Bone marrow (tissue), 2 donors: ENCODE results near the gene HEMGN.
A peak's percentile ranks its signal among the peaks of the same experiment; 100 is the strongest.
"Not testable (repeated sequence)": the region's sequence is repeated elsewhere in the genome, so short reads cannot be mapped to it uniquely, and the experiment has no call there.

ENCODE experiments used
- DNase-seq, 2 donors: peaks; one replicate each; lab custom pipeline; 2025; lab: John Stamatoyannopoulos, UW

HEMGN gene, protein sequence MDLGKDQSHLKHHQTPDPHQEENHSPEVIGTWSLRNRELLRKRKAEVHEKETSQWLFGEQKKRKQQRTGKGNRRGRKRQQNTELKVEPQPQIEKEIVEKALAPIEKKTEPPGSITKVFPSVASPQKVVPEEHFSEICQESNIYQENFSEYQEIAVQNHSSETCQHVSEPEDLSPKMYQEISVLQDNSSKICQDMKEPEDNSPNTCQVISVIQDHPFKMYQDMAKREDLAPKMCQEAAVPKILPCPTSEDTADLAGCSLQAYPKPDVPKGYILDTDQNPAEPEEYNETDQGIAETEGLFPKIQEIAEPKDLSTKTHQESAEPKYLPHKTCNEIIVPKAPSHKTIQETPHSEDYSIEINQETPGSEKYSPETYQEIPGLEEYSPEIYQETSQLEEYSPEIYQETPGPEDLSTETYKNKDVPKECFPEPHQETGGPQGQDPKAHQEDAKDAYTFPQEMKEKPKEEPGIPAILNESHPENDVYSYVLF

DNA sequence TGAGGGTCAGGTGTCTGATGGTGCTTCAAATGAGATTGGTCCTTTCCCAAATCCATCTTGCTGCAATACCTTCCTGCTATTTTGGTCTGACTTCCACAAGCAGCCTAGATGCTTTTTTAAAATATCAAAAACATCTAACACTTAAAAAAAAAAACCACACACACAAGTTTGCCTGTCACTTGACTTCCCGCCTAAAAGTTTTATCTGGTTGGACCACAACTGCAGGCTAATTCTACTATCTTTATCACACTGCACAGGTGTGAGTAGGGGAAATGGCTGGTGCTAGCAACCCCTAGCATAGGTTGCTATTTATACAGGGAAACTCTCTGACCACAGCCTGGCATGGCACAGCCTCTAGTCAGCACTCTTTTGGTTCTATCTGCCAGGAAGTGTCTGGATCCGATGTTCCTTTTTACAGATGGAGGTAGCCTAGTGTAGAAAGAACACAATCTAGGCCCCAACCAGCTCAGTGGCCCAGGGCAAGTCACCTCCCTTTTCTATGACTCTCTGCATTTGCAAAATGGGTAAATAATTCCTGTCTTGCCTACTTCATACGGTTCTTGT is at the start of gene HEMGN:
TSS of gene HEMGN (minus strand) at position 92 of the 564 bp plus-strand sequence. CDS start at position 56, 36 bp downstream.
- peak in 1 of 2 donors; percentile 88 for DNase-seq

DNA sequence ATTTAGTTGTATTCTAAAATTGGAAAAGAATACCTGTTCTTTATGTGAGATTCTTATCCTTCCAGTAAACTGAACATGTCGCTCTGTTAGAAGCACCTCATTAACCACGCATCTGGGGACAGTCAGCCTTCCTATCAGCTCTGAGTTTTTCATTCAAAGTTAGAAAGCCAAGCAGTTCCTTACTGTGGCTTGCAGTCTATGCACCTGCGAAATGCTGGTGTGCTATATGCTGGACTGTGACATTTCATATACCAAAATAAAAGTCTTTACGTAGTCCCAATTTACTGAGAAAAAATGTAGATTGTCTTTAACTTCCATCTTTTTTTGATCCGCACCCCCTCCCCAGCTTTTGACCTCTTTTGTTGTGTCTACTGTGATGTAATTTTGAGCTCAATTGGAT is 49.5 kb upstream of the HEMGN start:
- no peak for DNase-seq

DNA sequence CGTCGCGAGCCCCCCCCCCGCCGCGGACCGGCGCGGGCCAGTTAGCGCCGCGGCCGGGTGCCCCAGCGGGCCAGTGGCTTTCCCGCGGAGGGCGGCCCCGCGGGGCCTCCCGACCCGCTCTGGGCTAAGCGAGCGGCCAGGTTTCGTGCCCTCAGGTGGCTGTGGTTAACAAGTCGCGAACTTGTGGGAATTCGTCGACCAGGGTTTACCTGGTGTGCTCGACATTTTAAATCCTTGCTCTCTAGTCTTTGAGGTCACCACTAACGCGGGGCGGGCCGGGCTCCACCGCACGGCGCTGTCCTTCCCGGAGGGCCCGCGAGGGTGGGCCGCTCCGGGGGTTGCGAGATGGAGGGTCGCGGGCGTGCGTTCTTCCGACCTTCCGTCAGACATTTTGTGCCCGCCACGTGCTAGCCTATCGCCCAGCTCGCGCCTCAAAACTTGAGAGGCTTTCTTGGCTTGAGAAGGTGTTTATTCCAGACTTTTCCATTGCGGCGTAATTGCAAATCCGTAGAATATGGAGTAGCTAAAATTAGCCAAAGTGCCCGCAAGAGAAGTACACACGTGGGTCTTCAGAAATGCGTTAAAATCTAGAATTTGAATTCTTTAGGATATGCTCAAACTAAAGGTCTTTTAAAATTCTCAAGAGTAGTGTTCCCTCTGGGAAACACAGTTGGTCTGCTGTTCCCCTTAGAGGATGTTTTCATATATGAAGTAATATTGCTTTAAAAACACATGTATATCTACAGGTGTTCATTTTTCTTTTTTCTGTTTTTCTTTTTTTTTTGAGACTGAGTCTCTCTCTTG is 47.3 kb upstream of the HEMGN start:
- no peak for DNase-seq

DNA sequence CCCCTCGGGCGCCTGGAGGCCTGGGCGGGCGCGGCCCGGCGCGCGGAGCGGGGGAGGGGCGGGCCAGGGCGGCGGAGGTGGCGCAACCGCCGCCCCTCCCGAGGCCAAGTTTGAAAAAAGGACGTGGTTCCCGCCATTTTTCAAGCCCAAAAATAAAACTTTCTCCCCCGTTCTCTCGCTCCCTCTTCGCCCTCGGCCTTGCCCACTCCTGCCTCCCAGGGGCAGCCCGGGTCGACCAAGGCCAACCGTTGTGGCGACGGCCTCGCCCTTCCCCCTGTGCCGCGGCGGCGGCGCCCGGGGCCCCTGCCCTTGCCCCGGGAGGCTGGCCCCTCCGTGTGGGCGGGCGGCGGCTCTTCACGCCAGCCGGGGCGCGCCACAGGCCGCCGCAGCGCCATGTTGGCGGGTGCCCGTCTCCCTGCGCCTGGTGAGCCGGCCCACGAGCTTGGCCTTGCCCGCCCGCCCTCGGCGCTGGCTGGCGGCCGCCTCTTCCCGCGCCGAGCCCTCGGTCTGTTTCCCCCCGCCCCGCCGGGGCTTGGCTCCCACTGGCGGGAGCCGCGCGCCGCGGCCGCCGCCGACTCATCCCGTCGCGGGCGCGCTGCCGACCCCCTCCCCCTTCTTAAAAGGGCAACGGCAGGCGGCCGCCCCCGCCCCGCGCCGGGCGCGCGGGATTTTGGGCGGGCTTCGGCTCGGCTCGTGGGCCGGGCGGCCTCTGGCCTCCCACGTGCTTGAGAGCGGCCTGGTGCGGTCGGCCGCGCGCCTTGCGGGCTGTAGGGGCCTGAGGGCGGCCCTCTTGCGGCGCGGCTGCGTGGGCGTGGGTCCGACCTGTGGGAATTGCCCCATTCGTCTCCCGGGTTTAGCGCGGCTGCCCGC is 46.5 kb upstream of the HEMGN start:
- peak in 1 of 2 donors; percentile 70 for DNase-seq

DNA sequence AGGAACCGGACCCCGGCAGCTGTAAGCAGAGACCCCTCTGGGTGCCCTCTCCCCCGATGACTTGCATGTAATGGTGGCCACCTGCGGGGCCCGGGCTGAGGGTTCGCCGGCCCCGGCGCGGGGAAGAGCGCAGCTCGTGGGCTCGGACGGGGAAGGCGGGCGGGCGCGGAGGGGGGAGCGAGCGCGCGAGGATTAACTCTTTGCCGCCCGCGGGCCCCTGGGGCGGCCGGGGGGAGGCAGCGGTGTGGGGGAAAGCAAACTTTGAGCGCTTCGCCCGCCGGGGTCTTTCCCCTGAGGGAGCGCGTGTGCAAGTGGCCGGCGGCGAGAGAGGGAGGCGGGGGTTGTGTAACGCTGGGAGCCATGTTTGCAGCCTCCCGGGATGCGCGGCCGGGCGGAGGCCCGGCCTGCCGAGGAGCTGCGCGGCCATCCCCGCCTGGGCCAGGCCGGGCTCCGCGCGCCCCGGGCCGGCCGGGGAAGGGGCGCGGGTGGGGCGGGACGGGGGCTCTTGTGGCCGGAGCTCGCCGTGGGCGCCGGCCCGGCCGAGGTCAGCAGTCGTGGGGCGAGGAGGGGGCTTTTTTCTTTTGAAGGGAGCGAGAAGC is 45.7 kb upstream of the HEMGN start:
- DNase-seq, result no peak

DNA sequence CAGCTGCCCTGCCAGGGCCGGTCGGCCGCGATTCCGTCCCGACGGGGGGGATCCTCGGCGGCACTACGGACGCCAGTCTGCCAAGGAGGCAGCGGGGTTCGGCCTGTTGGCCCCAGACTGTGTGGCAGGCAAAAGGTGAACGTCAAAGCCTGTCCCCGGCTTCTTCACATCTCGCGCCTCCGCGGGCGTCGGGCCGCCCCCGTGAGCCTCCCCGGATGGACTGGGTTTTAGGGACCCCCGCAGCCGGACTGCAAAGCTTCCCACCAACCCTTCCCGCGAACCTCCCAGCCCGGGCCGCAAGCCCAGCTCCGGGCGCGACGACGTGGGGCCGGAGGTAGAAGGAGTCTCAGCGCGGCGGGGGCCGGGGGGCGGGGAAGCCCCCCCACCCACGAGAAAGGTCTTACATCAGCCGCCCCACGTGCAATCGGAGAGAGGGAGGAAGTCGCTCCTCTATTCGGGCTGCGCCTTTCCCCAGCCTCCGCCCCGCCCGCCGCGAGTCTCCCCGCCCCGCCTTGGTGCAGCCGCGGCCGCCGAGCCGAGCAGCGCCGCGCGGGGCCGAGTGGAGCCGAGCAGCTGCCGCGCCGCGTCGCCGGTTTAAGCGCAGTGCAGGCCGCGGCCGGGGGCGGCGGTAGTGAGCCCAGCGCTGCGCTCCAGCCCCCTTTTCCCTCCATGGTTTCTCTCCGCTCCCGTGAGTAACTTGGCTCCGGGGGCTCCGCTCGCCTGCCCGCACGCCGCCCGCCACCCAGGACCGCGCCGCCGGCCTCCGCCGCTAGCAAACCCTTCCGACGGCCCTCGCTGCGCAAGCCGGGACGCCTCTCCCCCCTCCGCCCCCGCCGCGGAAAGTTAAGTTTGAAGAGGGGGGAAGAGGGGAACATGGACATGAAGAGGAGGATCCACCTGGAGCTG is 45.0 kb upstream of the HEMGN start, which contains the start of gene ANP32B:
TSS of gene ANP32B (plus strand) at position 659 of the 906 bp plus-strand sequence. CDS start at position 874, 215 bp downstream.
- peak; percentile 81 to 95 for DNase-seq

DNA sequence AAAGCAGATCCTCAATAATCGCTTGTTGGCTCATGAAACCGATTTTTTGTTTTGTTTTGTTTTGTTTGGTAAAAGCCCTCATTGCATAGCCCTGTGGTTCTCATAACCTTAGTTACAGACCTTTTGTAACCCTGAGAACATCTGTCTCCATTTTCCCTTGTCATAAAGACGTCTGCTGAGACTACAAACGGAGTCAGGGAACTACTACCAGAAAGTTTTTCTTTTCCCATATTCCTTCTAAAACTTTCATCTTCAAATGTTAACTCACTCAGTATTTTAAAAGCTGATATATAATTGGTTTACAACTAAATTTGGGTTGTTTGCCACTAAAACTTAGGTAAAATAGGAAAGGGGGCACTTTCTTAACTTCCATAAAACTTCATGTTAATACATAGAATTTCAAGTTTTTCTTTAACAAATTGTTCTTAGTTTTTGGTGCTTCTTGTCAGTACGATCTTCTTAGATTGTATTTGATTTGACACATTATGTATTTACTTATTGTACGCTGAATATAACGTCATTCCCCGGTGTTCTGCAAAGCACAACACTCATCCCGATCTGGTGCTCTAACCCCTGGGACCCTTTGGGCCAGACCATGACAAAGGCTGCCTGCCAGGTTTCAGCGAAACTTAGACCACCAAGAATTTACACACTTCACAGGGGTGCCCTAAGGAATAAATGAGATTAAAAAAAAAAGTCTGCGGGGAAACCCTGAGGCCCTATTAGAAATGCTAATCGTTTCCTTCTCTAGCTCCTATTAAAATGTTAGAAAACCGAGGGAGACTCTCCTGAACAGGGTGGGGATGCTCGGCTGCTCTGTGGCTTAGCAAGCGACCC is 44.1 kb upstream of the HEMGN start:
- no peak for DNase-seq

DNA sequence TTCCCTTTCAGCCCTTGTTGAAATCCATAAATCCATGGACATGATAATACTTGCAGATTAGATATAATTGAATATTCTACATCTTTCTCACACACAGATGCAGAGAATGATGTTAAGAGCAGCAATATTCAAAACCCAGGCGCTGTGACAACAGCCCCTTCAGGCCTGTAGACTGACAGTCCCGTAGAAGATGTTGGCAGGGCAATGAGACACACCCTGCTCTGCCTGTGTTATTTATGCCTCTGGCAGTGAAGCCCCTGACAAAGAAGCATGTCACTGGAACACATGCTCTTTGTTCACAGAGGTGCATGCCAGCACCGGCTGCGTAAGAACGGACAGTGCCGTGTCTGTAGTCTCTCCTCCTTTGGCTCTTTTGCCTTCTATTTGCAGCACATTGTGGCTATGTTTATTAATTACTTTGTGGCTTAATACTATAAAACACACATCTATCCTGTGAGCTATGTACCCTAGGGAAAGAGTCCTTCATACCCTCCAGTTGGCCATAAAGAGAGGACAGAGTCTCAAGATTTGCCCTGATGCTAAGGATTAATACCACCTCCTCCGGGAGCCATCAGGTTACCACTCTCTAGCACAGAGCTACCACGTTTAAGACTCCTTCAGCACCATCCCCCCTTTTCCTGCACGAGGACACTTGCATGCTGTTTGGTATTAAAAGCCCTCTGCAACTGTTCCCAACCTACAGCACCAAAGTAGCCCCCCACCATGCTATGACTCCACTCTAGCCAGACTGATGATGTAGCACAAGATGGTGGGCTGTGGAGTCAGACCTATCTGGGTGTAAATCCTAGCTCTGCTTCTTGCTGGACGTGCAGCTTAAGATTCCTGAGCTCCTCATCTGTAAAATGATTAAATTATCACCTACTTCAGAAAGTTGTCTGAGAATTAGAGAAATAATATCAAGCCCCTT is 43.2 kb upstream of the HEMGN start:
- DNase-seq, result no peak

DNA sequence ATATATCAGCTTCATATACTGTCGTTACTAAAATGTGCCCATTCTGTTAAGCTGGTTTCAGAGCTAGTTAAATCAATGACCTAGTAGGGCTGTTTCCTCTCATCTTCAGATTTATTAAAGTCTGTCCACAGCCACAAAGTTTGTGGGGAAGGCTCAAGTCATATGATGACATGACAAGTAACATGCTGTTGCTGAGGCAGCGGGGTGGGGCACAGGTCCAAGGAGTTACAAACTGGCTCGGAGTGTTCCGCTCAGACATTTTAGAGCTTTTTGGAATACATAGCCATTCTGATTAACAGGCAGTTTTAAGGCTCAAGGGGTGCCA is 42.5 kb upstream of the HEMGN start:
- no peak for DNase-seq

DNA sequence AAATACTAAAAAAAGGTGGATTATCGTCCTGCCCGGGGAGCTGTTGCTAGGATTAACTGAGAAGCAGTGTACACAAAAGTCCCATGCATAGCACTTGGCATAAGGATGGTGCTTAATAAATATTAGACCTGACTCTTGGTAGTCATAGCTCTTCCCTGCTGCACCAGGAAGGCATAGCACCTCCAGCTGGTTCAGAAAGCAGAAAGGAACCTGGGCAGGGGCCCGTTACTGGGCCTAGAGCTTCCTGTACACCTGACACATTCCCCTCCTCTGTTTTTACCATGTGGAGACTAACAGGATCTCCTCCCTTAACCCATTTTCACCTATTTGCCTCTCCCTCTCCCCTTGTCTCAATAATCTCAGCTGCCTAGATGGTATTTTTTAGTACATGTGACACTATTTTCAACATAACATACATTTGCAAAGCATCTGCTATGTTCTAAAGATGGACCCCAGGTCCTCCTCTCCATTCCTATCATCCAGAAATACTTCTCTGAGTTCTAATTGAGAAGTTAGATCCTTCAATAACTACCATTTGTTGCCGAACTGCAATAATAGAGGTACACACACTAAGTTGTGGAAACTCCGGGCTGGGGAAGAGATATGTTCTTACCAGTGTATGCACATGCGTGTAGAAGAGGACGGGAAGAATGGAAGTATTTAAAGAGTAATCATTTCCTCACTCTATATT is 42.0 kb upstream of the HEMGN start:
- DNase-seq, result no peak

DNA sequence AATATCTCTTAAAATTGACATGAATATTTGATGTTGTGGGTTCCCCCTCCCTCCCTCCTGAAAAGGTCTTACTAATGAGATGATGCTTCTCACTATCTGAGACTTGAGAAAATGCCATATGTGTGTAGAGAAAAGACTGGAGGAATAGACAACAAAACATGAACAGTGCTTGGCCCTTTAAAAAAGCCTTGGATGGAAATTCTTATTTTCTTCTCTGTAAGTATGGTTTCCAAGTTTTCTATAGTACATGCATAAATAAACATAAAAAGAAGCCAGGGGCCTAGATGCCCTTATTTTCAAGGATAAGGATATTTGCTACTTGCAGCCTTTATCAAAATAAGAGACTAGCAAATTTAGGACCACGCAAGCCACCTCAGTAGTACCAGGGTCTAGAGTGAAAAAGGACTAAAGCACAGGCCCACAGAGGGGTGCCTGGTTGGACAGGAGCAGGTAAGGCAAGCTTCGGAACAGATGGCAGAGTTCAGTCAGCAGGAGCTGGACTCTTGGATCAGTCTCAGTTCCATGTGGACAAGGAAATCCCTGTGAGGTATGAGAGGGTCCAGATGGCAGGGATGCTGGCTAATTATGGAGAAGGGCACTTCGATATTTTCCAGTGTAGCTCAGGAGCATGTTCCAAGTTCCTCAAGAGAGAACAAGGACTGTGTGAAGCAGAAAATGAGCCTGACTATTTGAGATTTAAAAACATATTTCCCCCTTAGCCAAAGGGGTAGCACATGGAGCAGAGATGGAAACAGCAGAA is 40.6 kb upstream of the HEMGN start:
- no peak for DNase-seq

DNA sequence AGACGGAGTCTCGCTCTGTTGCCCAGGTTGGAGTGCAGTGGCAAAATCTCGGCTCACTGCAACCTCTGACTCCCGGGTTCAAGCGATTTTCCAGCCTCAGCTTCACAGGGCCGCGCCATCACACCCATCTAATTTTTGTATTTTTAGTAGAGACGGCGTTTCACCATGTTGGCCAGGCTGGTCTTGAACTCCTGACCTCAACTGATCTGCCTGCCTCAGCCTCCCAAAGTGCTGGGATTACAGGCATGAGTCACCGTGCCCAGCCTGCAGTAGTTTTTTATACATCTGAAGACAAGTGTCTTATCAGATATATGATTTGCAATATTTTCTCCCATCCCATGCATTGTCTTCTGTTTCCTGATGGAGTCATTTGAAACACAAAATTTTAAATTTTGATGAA is 38.7 kb upstream of the HEMGN start:
- DNase-seq, result not testable (repeated sequence)

DNA sequence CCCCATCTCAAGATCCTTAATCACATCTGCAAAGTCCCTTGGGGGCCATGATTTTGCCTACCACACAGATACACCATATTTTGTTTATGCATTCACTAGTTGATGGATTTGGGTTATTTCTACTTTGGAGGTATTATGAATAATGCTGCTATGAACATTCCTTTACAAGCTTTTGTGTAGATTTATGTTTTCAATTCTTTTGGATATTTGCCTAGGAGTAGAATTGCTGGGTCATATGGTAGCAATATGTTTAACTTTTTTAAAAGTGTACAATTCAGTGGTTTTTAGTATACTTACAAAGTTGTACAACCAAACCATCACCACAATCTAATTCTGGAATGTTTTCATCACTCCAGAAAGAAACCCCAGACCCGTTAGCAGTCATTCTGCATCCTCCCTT is 37.4 kb upstream of the HEMGN start:
- no peak for DNase-seq

DNA sequence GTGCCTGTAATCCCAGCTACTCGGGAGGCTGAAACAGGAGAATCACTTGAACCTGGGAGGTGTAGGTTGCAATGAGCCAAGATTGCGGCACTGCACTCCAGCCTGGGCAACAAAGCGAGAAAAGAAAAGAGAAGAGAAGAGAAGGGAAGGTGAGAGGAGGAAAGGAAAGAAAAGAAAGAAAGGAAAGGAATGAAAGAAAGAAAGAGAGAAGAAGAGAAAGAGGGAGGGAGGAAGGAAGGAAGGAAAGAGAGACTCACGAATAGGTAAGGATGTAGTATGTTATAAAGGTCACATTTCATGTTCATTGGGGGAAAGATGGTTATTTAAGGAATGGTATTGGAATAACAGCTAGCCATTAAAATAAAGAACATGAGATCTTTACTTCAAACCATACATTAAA is 34.8 kb upstream of the HEMGN start:
- DNase-seq, result no peak

DNA sequence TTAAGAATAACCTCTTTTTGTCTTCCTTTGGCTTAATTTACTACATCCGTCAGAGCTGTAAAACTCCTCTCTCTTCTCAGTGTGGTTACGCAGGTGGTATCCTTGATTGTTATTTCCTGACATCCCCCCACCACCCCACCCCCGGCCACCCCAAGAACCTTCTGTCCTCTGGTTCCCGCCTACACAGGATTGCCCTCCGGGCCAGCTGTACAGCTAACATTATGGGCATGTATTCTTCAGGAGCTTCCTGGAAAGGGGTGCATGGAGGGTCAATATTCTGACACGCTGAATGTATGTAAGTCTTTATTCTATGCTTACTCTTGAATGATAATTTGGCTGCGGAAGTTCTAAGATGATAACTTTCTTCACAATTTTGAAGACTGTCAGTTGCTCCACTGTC is 32.2 kb upstream of the HEMGN start:
- no peak for DNase-seq

DNA sequence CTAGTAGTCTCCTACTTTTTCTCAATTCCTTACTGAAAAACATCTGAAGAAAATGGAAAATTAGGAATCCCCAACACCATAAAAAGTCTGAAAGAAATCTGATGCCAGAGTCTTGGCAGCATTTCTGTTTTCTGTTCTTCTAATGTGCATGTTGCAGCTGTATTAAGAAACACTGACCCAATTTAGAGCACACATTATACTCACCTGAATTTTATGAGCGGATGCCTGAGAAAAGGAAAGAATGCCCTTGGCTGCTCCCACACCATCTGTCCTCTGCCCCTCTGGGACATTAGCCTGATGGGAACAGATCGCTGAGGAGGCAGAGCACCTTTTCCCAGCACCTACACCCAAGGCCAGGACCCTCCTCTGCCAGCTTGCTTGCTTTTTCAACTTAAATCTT is 31.0 kb upstream of the HEMGN start:
- no peak for DNase-seq

DNA sequence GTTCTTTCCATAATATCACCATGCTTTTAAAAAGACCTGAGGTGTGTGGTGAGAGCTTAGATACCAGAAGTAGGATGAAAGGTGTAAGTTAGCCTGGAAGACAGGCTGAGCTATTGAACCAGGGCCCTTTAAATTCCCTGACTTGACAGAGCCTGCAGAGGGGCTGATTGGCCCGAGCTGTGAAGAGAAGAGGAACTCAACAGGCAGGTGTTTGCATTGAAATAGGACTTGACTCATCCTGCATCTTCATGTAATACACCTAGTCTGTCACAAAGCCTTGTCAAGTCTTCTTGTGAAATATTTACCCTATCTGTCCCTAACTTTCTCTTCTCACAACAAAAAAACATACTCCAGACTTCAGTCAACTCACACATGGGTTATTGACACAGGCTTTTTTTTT is 28.5 kb upstream of the HEMGN start:
- DNase-seq, result no peak
